GM20431 (cell line): ENCODE measurements around the gene PSME2.

Source experiments
- in situ Hi-C: fragments of 300-500 bp; cut with MseI, MboI; formaldehyde crosslinking; loops from one replicate; pipeline ENCODE4 v1.15.0; 2020; ENCODE audit warnings: low sequenced_read_pairs; ENCODE audit not compliant: unreplicated experiment

The PSME2 gene

DNA sequence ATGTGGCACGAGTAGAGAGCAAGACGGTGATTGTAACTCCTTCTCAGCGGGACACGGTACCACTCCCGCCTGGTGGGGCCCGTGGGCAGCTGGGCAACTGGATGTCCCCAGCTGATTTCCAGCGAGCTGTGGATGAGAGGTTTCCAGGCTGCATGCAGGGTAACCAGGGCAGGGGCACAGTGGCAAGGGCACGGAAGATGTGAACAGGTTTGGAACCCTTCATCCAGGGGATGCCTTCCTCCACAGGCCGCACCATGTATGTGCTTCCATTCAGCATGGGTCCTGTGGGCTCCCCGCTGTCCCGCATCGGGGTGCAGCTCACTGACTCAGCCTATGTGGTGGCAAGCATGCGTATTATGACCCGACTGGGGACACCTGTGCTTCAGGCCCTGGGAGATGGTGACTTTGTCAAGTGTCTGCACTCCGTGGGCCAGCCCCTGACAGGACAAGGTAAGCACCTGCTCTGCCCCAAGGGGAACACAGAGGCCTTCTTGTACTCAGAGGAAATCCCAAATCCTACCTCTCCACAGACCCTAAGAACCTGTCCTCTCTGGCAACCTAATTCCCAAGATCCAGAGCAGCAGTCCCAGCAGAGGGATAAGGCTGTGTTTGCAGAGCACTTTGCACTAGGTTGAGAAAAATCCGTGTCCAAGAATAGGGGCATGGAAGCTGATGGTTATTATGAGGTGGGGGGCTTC lies 48.0 kb downstream of the PSME2 start:
- in situ Hi-C loops, result no loop called here

GRCh38 chr14:24096545-24097181 lies 49.7 kb downstream of the PSME2 start:
- in situ Hi-C loops, result no loop called here

GRCh38 chr14:24095271-24096068 lies 50.9 kb downstream of the PSME2 start:
- in situ Hi-C loops, result no loop called here

GRCh38 chr14:24094841-24095270 lies 51.6 kb downstream of the PSME2 start:
- in situ Hi-C loops, result no loop called here

DNA sequence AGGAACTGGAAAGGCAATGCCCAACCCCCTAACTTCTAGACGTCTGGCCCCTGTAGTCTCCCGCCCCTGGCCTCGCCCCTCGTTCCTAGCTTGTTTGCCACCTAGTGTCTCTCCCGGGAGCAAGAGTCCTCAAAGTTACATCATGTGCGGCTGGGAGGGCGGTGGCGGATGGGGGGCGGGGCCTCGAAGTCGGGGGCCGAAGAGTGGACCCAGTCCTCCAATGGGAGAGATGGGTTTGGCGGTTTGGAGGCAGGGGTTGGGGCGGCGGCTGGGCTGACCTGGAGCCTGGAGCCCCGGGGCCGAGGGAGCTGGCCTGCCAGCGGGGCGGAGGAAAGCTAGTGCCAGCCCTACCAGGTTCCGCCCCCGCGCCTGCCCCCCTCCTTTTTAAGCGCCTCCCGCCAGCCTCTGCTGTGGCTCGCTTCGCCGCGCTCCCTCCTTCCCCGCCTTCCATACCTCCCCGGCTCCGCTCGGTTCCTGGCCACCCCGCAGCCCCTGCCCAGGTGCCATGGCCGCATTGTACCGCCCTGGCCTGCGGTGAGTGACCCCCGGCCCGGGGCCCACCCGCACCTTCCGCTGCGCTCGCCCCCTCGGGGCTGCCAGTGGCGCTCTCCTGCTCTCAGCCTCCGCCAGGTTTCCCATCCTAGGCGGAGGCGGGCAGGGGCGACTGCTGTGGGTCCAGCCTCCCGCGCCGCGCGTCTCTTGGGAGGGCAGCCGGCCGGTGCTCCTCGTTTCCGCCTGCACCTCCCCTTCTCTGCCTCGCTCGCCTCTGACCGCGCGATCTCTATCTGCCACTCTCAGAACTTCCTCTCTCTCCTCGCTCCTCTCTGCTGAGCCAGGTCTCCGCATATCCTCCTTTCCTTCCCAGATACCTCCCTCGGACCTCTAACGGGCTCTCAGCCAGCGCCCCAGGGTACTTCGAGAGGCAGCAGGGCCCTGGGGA lies 52.2 kb downstream of the PSME2 start, which contains the start of gene PCK2:
PCK2 (plus strand) TSS at position 411 of the 940 bp plus-strand sequence; CDS start at position 506, 95 bp downstream.
- in situ Hi-C loops, result no loop called here
